Amygdala (tissue), 56 donors: ENCODE data around the gene IPMK.
A peak's percentile ranks its signal among the peaks of the same experiment; 100 is the strongest.

Experiments used
- DNase-seq, 56 donors: peaks; one replicate each; lab custom pipeline; 2025; lab: John Stamatoyannopoulos, UW

Gene IPMK

DNA sequence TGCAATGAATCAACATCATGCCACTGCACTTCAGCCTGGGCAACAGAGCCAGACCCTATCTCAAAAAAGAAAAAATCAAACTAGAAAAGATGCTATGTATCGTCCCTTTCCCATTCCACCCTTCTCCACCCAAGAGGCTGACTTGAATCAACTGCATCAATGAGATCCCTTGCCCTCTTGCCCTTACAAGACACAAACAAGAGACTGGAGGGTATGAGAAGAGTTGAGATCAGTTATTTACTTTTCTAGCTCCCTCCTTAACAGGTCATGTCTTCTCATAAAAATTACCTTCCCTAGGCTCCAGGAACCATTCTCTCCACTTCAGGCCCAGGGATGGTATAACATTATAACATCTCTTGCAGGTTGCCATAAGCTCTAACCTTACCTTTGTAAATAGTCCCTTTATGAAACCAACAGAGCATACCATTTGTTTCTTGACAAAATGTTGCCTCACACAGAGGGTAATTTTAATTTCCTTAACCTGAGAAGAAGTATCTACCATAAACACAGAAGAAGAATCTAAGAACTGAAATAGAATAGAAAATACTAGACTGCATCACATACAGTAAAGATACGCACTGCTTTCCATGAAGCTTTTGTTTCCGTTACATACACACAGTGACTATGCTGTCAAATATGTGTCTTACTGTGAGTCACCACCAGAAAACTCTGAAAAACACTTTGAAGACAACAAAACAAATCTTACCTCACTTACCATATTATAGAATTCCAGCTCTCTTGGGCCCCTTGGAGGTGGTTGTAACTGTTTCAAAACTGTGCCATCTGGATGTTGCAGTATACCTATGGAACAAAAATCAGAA is 30.5 kb downstream of the IPMK start:
- DNase-seq = no peak

DNA sequence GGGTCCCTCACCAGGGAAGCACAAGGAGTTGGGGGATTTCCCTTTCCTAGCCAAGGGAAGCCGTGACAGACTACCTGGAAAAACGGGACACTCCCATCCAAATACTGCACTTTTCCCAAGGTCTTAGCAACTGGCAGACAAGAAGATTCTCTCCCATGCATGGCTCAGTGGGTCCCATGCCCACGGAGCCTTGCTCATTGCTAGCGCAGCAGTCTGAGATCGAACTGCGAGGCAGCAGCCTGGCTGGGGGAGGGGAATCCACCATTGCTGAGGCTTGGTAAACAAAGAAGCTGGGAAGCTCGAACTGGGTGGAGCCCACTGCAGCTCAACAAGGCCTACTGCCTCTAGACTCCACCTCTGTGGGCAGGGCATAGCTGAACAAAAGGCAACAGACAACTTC is 37.8 kb downstream of the IPMK start:
- DNase-seq = peak in 10 of 56 donors; percentile 5 to 51 (median 14)

DNA sequence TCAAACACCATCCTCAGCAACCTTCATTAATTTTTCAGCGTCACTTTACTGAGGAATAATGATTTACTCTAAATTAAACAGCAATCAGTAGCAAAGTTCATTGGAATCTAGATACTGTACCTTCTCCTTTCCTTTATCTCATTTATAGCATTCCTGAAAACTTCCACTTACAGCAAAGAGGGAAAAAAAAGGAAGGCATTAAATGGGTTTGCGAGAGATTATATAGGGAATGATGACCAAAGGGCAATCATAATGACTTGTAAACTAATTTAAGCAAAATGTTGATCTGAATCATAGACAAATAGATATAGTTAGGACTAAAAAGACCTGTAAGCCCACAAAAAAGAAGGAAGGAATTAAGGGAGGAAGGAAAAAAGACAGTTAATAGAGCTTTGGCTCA is 42.0 kb downstream of the IPMK start:
- DNase-seq = no peak

DNA sequence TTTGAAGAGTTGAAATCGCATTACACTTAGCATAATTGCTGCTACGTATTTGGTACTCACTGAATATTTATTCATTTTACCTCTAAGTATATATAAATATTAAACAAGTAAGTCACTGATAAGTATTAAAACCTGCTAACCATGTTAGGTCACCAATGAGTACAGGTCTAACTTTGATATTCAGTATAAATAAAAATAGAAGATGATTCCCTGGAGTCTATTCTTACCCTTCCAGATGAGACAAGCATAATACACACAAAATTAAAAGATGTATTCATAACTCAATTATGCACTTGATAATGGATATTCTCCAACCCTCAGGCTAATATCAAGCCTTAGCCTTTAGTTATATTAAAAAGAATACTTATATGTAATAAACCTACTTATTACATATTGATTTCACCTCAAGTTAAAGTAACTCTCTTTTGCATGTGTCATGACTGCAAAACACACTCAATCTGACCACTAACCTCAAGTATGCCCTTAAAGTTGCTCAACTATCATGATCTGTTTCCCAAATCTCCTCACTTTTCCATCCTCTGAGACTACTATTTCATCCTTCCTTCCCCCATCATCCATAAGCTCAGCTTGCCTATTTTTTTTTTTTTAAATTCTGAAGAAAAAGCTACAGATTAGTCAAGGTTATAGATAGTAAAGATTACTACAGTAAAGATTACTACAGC is 46.8 kb downstream of the IPMK start:
- no peak for DNase-seq

DNA sequence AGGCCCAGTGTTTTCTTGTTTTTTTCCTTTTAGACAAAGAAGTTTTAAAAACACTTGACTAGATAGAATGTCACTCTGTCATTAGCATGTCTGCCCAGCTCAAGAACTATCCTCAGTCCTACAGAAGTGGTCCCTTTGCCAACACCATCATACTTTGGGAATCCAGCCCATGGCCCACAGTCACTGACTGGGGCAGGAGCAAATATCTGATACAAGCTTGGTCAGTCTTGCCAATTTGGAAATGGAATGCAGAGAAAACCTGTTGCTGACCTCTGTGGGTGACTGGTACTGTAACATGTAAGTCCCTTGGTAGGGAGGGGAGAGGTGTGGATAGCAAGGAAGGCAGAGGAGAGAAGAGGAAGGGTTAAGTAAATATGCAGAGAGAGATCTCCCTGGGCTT is 47.8 kb downstream of the IPMK start:
- no peak for DNase-seq

DNA sequence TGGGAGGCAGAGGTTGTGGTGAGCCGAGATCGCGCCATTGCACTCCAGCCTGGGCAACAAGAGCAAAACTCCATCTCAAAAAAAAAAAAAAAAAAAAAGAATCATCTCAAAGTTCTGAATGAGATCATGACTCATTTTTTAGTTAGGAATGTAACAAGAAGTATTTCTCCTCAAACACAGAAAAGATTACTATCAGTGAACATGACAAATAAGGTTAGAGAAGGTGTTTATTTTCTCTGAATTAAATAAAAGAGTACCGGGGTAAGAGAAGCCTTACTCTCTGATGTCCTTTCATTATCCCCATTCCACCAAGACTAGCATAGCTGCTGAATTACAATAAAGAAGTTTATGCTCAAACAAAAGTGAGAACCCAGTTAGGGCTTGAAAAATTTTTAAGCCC is 50.1 kb downstream of the IPMK start:
- no peak for DNase-seq

DNA sequence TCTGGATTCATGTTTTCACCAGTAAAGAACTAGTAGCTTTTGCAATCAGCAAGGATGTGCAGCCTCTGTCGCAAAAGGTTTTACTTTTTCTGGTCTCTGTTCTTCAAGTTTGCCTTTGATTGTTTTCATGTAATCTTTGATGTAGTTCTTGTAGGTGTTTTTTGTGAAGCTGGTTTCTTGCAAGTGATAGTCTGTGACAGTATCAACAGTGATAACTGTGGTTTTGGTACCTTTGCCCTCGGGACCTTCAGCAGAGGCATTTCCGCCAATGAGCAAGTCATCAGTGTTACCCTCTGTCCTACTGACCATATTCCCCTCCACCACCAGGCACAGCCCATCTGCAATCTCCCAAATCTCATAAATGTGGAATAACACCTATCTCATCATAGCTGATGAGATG is 55.1 kb downstream of the IPMK start:
- DNase-seq = no peak

DNA sequence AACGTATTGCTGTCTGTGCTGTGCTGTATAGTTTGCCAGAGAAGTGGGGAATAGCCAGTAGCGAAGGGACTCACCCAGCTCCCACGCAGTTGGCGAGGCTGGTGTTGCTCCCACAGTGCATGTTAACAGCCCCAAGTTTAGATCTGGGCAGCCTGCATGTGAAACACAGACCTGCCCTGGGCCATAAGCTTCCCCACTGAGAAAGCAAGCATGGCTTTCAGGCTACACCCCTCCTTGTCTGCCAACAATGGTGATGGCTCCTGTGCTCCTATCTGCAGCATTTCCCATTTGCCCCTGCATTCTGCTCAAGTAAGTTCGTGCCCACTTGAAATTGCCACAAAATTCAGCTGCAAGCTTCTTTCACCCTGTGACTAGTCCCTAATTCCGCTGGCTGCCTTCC is 57.5 kb downstream of the IPMK start:
- DNase-seq = no peak

DNA sequence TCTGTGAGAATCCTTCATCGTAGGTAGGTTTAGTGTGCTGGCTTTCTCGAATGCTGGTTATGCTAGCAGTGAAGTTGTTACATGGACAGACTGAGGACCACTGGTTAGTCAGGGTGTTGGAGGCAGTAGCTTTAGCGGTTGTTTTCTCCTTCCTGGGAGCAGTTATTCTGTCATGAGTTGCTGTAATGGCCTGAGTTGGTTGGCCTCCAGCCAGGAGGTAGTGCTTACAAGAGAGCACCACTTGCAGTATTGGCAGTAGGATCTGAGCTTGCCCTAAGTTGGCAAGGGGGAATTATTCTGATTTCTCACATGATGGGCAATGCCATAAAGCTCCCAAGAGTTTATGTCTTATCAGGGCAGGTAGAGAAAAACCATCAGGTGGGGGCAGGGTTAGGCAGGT is 58.0 kb downstream of the IPMK start:
- DNase-seq = peak in 4 of 56 donors; percentile 0 to 16 (median 8)

DNA sequence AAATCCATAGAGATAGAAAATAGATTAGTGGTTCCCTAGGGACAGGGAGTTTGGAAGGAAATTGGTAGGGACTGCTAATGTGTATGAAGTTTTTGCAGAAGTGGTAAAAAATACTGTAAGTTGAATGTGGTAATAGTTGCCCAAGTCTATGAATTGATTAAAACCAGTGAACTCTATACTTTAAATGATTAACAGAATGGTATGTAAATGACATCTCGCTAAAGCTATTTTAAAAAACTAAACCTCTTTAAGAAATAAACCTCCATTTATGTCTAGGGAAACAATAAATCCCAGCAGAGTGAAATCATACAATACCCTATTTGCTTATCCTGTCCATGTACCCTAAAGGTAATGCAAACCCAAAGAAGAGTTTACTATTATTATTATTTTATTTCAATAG is 61.4 kb downstream of the IPMK start:
- no peak for DNase-seq

DNA sequence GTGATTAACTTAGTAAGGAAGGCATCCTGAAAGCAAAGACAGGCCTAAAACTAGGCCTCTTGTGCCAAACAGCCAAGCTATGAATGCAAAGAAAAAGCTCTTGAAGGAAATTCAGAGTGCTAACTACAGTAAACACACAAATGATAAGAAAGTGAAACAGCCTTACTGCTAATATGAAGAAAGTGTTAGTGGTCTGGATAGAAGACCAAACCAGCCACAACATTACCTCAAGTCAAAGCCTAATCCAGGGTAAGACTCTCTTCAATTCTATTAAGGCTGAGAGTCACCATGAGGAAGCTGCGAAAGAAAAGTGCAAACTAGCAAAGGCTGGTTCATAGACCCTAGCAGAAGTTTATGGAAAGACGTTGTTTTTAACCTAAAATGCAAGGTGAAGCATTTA is 66.0 kb downstream of the IPMK start:
- DNase-seq = no peak

DNA sequence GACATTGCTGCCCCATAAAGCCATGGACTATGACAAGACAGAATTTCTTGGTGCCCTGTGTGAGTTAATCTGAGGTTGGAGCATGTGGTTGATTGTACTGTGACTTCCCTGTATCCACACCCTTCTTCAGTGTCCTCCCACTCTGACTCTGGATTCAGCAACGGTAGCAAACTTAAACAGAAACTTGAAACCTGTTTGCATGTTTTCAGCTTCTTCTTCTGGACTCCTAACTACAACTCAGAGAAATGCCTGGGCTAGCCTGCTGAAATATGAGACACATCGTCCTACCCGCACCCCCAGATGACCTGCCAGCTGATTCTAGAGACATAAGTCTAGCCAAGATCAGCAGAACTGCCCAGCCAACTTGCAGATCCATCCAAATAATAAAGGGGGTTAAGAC is 78.4 kb downstream of the IPMK start:
- no peak for DNase-seq

DNA sequence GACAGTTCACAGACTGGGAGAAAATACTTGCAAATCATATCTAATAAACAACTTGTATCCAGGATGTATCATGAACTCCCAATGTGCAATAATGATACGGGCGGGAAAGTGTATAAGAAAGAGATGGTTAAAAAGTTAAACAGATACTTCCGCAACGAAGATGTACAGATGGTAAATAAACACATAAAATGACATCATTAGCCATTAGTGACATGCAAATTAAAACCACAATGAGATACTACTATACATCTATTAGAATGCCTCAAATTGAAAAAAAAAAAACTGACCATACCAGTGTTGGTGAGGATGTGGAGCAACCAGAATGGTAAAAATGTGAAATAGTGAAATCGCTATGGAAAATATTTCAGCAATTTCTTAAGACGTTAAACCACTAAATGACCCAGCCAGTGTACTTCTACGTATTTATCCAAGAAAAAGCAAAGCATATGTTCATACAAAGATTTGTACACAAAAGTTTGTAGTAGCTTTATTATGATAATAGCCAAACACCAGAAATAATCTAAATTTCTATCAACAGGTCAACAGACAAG is 83.5 kb downstream of the IPMK start:
- DNase-seq = no peak

DNA sequence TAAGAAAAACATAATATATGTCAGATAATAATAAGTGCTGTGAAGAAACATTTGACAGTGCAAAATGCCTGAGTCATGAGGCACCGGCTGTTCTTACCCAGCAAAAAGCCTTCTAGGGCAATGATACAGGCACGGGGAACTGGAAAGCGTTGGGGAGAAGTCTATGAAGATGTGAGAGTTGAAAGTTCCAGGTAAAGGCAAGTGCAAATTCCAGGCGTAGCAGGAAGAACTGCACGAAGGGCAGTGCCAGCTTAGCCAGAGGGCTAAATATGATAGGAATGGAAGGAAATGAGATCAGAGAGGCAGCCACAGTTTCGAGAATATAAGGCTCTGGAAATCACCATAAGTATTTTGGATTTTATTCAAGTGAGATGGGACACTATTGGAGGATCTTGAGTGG is 87.0 kb downstream of the IPMK start:
- DNase-seq = no peak

DNA sequence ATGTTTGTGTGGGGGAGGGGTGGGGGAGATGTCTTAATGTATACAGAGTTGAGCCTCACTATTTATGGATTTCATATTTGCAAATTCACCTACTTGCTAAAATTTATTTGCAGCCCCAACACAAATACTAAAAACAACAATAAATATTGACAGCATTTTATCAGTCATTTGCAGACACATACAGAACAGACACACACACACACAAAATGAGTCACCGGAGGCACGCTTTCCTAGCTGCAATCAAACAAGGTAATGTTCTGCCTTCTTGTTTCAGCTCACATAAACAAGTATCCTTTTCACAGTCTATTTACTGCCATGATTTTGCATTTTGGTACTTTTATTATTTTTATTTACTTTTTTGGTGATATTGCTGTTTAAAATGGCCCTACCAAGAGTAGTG is 88.5 kb downstream of the IPMK start:
- no peak for DNase-seq

DNA sequence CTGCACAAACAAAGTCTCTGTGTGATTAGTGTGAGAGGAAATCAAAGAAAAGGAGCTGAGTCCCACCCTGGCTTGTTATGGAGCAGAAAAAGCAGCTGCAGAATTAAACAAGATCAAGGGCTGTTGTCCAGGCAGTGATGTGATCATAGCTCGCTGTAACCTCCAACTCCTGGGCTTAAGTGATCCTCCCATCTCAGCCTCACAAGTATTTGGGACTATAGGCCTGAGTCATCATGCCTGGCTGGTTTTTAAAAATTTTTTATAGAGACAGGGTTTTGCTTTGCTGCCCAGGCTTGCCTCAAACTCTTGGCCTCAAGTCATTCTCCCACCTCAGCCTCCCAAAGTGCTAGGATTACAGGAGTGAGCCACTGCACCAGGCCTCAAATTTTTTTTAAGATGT is 88.9 kb downstream of the IPMK start:
- DNase-seq = no peak

DNA sequence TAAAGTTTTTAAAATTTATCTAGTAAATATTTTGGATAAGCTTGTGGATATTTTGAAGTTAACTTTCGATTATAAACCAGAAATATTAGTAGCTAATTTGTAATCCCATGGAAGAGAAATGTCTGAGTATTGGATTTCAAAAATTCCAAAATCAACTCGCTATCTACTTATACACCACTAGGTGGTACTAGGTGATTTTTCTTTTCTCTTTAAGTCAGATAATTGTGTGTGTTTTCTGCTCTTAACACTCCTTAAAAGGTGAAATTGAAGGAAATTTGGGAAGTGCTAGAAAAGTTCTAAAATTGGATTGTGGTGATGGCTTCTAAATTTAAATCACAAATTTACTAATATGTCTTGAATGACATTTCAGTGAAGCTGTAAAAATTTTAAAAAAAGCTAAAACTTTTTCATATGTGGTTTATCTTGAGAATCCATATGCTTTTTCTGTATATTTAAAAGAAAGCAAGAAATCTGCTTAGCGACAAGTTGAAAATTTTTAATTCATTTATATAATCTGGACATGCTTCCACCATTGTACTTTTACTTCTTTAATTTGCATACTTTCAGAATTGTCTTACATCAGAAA is 90.2 kb downstream of the IPMK start:
- no peak for DNase-seq

DNA sequence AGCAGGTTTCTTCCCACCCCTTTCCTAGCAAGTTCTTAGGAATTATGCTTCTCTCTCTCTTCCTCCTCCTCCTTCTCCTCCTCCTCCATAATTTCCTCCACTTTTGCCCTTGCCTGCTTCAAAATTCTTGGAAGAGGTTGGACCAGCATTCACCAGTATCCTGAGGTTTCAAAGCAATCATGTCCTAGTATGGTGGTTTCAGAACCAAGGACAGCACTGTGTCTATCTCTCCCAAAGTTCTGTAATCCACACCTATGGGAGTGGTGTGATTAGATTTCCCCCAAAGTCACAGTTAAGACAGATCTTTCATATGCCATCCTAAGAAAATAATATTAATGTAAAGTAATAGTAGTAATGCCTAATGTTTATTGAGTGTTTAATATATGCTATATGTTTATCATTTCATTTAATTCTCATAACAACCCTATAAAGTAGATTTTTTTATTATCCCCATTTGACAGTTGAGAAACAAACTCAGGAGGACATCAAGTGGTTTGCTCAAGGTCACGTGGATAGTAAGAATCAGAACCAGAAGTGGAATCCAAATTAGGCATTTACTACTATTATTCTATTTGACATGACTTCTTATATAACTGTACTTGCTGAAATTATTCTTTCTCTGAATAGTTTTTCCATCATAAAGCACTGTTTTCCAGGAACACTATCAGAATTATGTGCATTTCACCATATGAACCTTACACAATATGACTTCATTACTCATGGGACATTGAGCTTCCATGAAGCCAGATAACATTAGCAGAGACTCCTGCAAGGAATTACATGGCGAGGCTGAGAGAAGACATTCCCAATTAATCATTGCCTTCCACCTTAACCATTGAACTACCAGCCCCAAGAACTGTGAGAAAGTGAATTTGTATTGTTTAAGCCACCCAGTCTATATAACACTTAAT is 91.4 kb downstream of the IPMK start:
- no peak for DNase-seq

DNA sequence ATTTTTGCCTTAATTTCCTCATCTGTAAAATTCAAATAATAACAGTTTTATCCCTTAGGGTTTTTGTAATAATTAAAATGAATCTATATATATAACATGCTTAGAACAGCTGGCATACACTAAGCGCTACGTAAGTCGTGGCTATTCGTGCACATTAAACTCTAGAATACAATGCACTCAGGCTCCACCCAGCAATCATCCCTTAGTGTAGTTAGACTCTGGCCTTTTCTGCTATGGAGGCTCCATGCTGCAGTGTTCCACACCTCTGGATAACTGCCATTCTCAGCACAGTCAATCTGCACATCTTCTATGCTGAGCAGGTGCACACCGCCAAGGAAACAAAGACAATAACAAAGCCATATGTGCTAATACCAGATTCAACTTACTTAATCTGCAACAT is 92.9 kb downstream of the IPMK start:
- DNase-seq = no peak

DNA sequence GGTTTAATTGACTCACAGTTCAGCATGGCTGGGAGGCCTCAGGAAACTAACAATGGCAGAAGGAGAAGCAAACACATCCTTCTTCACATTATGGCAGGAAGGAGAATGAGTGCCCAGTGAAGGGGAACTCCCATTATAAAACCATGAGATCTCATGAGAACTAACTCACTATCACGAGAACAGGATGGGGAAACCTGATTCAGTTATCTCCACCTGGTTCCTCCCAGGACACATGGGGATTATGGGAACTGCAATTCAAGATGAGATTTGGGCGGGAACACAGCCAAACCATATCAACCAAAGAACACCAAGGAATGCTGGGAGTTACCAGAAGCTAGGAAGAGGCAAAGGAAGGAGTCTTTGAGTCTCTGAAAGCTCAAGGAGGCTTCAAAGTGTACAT is 94.3 kb downstream of the IPMK start:
- no peak for DNase-seq

DNA sequence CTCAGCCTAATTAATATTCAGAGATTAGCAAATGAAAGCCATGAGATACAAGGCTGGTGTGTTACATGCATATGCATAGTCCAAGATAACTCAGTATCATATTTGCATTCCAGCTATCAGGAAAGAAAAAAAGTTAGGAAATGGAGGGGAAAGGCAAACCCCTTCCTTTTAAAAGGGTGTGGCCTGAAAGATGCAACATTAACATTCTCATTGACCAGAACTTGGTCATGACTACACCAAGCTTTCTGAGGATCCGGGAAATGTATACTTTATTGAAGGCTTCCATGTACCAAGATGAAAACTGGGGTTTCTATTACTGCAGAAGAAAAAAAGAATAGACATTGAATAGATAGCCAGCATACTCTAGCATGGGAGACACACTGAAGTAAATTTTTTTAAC is 96.5 kb downstream of the IPMK start:
- DNase-seq = no peak
